Activated gamma-delta T cell treated with Interleukin-2 at 50 U/mL for 16 hours (primary cell): ENCODE data around the gene SBK1.
"Not testable (repeated sequence)": the region's sequence is repeated elsewhere in the genome, so short reads cannot be mapped to it uniquely, and the experiment has no call there.

Experiments
- DNase-seq: peaks from one replicate; pipeline ENCODE4 v3.0.0-alpha.2; 2020

SBK1 gene

DNA sequence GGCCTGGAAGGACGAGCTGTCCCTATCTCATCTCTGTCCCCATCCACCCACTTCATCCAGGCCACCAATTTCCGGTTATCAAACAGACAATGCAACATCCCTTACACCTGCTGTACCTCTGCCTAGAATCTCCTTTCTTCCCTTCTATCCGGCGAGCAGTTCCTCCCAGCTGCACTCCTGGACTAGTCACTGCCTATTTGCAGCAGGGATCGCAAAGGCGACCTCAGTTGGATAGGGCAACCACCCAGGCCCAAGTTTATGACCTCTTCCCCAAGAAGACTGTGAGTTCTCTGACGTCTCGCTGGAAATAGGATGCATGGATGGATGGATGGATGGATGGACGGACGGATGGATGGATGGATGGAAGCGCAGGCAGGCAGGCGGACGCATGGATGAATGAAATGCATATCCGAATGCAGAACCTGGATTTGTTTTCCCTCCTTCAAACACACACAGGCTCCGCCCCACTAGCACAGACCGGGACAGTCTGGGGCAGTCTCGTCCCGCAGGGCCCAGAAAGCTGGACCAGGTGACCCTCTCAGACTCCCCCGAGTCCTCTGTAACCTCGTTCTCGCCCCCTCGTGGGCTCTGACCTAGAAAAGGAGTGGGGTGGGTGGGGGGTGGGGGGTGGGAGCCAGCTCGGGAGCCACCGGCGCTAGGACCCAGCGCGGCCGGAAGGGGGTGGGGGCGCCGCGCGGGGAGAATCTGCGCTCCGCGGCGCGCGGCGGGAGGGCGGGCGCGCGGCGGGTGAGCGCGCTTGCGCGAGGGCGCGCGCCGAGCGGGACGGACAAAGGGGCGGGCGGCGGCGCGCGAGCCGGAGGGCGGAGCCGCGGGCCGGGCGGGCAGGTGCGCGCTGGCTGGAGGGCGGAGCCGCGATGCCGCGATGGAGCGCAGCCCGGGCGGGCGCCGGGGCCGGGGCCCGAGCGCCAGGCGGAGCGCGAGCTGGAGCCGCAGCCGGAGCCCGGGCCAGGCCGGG, at the start of gene SBK1:
Gene SBK1, plus strand, starts transcription at position 875 of the 976 bp plus-strand sequence. CDS start 24,867 bp downstream, outside the sequence.
- peak; percentile 79 for DNase-seq

DNA sequence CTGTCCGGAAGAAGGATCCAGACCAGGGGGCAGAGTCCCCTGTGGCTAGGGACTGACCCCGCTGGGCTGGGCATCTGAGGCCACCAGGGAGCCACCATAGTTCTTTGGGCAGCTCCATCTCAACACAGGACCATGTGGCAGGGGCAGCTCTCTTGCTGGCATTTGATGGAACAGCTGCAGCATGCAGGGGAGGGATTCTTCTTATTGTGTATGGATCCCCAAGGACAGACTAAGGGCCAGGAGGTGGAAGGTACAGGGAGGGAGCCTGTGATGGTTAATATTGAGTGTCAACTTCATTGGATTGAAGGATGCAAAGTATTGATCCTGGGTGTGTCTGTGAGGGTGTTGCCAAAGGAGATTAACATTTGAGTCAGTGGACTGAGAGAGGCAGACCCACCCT, 42.8 kb upstream of the SBK1 start:
- DNase-seq, result not testable (repeated sequence)

DNA sequence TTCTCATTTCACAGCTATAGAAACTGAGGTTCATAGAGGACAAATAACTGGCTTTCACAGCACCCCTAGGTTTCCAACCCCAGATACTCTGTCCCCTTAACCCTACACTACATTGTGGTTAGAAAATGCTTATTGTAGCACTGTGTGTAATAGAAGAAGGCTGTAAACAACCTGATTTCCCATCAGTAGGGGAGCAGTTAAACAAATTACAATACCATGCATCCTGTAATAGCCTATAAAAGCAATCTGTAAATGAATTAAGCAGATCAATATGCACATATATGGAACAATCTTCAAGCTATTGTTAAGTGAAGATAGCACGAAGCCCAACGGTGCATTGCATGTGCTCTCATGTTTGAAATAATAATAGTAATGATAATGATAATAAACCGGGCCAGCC, 41.3 kb upstream of the SBK1 start:
- no peak for DNase-seq

DNA sequence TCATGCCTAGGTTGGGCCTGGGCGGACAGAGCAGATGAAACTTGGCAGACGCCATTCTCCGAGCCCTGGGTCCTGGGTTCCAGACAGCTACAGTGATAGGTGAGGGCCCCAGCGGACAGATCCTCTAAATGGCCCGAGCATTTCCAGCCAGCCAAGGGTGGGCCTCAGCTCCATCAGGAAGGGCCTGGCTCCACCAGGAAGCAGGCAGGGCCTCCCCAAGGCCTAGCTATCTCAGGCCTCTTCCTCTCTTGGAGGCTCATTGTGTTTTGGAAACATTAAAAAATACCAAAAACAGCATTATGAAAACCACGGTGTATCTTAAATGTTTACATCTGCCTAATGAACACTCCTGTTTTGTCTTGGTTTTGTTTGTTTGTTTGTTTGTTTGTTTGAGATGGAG, 38.2 kb upstream of the SBK1 start:
- DNase-seq, result no peak

DNA sequence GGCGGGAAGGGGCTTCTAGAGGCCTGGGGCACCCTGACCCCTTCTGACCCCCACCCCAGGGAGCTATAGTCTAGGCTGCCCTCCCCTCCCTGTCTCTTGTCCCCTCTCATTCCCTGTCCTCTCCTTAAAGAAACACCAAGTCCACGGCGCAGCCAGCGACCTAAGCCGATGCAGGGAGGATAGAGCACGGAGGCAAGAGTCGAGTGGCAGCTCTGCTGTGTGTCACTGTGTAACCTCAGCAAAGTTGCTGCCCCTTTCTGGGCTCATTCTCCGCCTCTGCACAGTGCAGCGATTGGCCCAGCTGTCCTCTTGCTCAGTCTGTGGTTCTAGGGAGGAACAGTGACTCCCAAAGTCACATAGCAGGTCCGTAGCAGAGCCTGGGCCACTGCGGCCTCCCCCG, 36.5 kb upstream of the SBK1 start:
- no peak for DNase-seq

DNA sequence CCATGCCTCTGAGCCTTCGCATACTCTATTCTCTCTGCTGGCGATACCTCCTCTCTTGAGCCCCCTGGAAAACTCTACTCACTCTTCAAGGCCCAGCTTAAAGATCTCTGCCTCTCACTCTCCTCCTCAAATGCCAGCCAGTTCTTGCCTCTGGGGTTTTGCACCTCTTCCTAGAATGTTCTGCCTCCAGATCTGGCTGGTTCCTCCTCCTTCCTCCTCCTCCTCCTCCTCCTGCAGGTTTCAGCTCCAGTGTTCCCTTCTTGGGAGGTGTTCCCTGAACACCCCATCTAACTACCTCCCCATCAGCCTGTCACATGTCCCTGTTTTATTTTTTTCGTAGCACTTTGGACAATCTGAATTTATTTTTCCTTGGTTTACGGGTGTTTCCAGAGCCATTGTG, 35.1 kb upstream of the SBK1 start:
- no peak for DNase-seq

DNA sequence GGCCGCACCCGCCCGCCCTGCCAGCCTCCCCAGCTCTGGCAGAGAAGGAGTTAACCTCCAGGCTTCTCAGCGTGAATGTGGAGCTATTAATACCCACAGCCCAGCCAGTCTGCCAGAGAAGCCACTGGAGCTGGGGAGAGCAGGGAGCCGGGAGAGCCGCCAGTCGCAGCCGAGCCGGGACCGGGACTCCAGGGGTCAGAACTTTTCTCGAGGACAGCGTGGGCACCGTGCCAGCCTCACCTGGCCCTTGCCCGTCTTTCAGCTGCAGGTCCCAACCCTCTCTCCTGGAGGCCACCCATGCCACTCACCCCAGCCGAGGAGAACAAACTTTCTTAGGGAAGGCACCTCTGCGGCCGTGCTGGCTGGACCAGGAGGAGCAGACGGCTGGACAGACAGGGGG, 33.8 kb upstream of the SBK1 start:
- no peak for DNase-seq

DNA sequence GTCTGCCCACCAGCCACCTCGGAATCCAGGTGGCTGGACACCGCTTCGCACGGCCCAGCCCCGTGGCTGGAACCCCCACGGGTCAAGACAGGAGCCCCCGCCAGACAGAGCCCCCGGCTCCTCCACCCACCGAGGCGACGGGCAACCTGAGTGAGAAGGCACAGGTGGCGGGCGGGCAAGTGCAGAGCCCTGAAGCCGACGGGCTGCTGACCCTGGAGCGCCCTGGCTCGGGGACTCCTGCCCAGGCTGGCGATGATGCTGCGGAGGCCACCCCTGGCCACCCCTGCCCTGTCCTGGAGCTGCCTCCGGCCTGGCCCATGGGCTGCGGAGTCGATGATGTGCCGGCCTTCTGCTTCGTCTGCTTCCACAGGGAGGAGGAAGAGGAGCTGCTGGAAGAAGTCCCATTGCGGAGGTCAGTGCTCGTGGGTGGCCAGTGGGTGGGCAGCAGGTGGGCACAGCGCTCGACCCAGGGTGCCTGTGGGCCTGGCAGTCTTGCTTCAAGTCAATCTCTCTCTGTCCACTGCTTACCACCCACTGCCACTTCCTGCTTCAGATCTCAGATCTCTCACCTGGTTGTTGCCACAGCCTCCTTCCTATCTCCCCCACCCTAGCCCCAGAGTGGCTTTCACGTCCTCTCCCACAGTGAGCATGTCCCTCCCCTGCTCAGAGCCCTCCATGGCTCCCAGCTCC, 33.1 kb upstream of the SBK1 start:
- DNase-seq, result peak; percentile 11

DNA sequence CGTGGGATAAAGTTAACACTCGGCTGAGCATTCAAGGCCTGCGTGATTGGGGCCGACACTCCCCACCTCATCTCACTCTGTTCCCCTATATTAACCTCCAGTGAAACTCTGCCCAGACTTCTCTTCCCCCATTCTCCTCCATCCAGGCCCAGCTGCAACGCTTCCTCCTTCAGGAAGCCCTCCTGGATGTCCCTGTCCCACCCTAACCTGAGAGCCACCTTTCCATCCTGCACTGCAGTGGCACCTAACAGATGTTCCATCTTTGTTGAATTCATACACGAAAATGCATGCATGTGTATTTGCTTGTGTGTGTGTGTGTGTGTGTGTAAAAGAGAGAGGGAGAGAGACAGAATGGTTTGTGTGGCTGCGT, 32.6 kb upstream of the SBK1 start:
- DNase-seq, result no peak

DNA sequence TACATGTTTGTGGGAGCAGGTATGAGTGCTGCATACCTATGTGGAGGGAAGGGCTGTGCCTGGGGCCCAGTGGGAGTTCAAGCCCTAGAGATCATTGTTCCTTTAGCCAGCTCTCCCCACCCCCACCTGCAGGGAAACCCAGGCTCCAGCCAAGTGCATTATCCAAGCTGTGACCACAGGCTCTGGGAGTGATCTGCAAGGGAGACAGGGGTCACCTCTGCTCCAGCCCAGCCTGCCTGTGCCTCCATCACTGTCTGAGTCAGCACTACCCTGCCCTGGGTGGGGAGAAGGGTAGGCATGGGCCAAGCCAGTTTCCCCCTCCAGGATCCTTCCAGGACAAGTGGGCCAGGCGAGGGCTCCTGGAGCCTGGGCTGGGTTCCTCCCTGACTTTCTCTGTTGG, 32.1 kb upstream of the SBK1 start:
- DNase-seq, result no peak

DNA sequence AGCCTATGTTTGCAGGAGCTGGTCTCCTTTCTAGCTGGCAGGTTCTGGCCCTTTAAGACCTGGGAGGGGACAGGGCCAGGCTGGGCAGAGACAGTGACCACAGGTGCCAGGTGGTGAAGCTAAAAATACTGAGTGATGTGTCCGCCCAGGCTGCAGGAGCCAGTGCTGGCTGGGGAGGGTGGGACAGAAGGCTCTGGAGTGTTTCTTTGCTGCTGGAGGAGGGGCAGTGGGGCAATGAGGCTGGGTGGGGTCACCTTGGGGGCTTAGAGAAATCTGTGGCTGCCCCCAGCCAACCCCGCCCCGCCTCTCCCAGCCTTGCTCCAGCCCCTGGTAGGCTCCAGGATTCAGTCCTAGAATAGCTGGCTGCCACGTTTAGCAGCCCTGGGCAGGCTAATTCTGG, 30.4 kb upstream of the SBK1 start:
- no peak for DNase-seq

DNA sequence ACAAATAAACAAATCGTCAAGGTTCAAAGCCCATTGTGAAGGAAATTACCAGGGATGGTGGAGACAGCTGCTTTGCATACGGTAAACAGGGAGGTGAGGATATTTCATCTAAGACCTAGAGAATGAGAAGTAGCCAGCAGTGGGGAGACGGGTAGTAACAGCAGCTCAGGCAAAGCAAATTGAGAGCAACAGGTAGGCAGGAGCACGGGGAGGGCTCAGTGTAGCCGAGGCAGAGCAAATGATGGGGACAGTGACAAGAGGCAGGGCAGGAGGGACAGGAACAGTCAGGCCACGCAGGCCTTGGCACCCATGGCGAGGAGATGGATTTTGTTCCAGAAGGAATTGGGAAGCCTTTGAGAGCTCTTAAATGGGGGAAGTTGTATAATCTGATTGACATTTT, 29.0 kb upstream of the SBK1 start:
- DNase-seq, result no peak

DNA sequence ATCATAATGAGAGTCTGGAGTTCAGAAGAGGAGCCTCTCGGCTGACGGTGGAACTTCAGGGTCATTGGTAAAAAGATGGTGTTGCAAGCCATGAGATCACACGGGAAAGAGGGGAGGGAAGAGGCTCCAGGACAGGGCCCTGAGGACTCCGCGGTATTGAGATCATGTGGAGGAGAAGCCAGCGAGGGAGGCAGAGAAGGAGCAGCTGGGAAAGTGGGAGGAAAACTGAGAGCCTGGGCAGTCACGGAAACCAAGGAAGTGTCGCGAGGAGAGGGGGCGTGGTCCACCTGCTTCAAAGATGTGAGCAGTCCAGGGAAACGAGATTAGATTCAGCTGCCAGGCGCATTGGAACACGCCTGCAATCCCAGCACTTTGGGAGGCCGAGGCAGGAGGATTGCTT, 27.7 kb upstream of the SBK1 start:
- DNase-seq, result no peak

DNA sequence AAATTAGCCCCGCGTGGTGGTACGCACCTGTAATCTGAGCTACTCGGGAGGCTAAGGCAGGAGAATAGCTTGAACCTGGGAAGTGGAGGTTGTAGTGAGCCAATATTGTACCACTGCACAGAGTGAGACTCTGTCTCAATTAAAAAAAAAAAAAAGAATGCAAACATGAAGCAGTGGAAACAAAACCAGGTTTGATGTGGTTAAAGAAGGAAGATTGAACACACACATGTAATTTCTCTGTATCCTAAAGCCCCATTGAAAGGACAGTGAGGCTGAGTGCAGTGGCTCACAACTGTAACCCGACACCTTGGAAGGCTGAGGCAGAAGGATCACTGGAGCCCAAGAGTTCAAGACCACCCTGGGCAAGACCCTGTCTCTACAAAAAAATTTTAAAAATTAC, 26.5 kb upstream of the SBK1 start:
- DNase-seq, result no peak

DNA sequence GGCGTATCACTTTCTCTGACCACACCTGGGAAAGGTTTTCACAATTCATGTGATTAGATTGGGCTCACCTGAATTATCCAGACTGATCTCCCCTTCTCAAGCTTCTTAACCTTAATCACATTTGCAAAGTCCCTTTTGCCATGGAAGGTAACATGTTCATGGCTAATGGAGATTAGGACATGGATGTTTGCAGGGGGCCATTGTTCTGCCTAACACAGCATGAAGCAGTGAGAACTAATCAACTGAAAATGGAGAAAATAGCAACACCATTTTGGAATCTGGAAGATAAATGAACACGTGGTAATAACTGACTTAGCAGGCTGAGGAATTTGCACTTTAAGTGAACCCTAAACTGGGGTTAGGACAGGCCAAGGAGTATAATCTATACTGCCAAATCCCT, 25.0 kb upstream of the SBK1 start:
- DNase-seq, result no peak

DNA sequence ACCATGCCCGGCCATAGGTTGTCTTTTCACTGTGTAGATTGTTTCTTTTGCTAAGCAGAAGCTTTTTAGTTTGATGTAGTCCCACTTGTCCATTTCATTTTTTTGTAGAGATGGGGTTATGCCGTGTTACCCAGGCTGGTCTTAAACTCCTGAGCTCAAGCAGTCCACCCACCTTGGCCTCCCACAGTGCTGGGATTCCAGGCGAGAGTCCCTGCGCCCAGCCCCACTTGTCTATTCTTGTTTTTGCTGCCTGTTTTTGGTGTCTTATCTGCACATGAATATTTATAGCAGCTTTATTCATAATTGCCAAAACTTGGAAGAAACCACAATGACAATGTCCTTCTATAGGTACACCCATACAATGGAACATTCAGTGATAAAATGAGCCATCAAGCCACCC, 18.8 kb upstream of the SBK1 start:
- DNase-seq, result no peak

DNA sequence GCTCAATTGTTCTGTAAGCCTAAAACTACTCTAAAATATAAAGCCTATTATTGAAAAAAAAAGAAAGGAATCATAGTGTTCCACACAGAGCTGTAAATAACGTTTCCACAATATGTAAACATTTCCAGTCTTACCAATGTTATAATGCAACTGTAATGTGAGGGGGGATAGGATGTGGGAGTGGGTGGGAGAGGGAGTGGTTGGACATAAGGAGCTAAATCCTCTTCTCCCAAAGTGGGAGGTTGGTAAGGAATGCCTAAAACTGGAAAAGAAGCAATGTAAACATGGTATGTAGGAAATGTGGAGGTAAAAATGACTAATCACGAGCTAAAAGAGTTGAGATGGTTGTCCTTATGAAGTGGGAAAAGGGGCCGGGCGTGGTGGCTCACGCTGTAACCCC, 17.6 kb upstream of the SBK1 start:
- DNase-seq, result no peak

DNA sequence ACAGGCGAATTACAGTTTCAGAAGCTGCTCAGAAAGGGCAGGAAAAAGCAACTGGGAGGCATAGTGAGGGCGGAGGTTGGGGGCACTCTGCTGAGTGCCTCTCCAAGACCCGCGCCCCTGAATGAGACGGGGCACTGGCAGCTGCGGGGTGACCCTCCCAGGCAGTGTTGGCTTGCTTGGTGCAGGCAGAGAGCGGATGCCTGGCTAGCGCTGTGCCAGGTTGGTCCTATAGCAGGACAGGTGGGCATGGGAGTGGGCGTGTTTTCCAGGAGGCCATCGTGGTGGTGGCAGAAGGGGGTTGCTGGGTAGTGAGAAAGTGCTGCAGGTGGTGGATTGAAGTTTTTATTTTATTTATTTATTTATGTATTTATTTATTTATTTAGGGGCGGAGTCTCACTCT, 16.0 kb upstream of the SBK1 start:
- no peak for DNase-seq

DNA sequence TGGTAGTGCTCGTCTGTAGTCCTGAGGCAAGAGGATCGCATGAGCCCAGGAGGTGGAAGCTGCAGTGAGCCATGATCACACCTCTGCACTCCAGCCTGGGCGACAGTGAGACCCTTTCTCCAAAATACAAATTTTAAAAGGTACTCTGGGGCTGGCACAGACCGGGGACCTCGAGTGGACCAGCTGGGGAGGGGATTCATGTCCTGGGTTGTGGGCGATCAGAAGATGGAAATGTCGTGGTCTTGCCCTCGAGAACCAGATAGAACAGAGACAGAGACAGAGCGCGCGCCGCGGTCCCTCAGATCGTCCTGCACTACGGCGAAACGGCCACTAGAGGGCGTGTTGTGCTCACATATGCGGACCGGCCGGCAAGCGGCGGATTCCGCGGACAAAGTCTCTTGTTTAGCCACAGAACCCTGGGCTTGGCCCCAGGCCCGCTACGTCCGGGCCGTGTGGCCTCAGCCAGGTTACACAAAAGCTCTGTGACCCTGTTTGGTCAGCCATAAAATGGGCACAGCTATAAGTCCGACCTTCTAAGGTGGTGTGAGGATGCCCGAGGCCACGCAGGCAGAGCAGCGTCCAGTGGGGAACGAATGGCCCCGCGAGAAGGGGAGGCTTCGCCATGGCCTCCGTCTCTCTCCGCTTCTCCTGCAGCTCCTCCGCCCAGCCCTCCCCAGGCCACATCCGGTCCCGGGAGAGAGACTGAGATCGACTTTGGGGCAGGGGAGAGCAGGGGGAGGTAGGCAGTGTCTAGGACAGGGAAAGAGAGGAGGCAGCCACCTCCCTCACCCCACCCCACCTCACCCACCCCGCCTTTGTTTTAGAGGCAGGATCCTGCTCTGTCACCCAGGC, 14.6 kb upstream of the SBK1 start:
- peak; percentile 85 for DNase-seq

DNA sequence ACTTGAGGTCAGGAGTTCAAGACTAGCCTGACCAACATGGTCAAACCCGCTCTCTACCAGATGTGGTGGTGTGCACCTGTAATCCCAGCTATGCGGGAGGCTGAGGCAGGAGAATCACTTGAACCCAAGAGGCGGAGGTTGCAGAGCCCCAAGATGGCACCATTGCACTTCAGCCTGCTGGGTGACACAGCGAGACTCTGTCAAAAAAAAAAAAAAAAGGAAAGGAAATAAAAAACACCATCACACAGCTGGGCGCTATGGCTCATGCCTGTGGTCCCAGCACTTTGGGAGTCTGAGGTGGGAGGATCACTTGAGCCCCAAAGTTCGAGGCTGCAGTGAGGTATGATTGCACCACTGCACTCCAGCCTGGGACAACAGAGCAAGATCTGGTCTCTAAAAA, 13.3 kb upstream of the SBK1 start:
- peak; percentile 26 for DNase-seq

DNA sequence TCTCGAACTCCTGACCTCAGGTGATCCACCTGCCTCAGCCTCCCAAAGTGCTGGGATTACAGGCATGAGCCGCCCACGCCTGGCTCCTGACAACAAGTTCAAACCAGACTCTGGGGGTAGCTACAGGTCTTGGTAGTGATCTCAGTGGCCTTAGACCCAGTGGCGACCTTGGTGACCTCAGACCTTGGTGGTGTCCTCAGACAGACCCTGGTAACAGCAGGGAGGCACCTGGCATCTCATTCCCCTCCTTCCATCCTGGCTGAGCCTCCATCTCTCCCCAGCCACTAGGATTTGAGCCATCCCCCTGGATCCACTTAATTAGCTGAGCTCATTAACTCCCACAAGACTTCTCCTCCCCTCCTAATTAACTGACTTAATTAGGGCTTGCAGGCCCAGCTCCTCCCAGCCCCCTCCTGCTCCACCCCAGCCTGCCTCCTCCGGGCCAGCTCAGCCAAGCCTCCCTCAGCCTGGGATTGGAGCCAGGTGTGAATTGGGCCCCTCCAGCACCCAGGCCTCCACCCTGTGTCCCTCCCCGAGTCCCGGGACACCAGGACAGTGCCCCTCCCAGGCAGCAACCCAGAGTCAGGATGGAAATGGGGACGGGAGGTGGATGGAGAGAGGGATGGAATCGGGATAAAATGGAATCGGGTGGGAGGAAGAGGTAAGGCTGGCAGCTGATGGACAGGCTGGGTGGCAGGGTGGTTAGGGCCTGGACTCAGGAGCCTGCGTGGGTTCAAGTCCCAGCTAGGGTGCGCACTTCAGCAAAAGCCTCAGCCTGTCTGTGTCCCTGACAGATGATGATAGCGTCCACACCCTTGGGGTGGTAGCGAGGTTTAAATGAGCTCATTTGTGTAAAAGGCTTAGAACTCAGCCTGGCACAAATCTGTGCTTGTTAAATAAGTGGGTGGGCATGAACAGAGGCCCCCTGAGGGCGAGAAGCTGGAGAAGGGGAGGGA, 11.2 kb upstream of the SBK1 start:
- DNase-seq, result no peak

DNA sequence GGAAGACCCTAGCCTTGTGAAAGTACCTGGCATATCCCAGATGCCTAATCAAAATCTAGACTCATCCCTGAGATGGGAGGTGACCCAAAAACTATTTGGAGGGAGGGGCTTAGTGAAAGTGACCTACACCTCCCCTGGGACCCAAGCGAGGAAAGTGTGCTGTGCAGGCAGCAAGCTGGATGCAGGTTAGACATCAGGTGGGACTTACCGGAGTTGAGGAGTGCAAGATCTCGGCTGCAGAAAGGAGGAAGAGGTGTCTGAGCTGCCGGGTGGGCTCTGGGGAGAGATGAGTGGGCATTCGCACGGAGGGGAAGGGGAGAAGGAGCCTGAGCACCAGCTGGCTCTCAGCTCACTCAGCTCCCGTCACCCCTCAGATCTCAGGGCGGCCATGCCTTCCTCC, 10.3 kb upstream of the SBK1 start:
- no peak for DNase-seq
